ENCODE results near the gene AMOTL1.

DNA sequence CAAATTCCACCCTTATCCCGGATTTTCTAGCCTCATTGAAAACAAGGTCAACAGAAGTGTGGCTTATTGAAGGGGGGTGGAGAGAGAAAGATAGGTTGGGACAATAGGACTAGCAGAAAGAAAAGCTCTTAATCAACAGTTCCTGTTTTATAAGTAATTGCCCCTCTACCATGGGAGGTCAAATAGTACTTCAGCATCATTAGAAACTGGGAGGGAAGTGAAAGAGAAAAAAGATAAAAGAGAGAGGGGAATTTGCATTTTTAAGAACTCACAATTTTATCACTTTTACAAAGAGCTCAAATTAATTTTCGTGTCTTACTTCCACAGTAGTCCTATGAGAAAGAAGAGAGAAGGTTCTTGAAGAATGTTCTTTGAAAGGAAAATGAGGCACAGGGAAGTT, 89.2 kb downstream of the AMOTL1 start:
- no peak for TF ChIP-seq EZH2 (IDR thresholded peaks at IDR 0.05; ENCODE audit: low read depth, low read length, severe bottlenecking)
- TF ChIP-seq POLR2A (IDR thresholded peaks at IDR 0.05; ENCODE audit: control extremely low read depth in 1 of 2, low read depth in 2 of 2, low read length in 2 of 2), result no peak
- no peak for TF ChIP-seq YY1 (IDR thresholded peaks at IDR 0.05; ENCODE audit: low read depth, low read length)
- TF ChIP-seq EP300 (IDR thresholded peaks at IDR 0.05; ENCODE audit: borderline replicate concordance in 1 of 2, low read depth in 2 of 2, low read length in 2 of 2), result no peak
- TF ChIP-seq GABPA (IDR thresholded peaks at IDR 0.05; ENCODE audit: borderline replicate concordance, insufficient read depth, low read length), result no peak
- TF ChIP-seq, protein P1, sequence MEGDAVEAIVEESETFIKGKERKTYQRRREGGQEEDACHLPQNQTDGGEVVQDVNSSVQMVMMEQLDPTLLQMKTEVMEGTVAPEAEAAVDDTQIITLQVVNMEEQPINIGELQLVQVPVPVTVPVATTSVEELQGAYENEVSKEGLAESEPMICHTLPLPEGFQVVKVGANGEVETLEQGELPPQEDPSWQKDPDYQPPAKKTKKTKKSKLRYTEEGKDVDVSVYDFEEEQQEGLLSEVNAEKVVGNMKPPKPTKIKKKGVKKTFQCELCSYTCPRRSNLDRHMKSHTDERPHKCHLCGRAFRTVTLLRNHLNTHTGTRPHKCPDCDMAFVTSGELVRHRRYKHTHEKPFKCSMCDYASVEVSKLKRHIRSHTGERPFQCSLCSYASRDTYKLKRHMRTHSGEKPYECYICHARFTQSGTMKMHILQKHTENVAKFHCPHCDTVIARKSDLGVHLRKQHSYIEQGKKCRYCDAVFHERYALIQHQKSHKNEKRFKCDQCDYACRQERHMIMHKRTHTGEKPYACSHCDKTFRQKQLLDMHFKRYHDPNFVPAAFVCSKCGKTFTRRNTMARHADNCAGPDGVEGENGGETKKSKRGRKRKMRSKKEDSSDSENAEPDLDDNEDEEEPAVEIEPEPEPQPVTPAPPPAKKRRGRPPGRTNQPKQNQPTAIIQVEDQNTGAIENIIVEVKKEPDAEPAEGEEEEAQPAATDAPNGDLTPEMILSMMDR (IDR thresholded peaks at IDR 0.05; ENCODE audit: control extremely low read depth in 1 of 3, insufficient read depth in 1 of 3, low read depth in 1 of 3, low read length in 3 of 3), result no peak
